Ishikawa (cell line): ENCODE data around the gene TXNDC9.

Source experiments
- CEBPB ChIP-seq: IDR thresholded peaks from 2 replicates; pipeline ENCODE4 v1.6.1; 2012
- EGR1 ChIP-seq: IDR thresholded peaks from 2 replicates; pipeline ENCODE4 v1.6.1; 2012
- EP300 ChIP-seq: IDR thresholded peaks from 2 replicates; pipeline ENCODE4 v1.6.1; 2012; ENCODE audit warnings: borderline replicate concordance
- FOXM1 ChIP-seq: IDR thresholded peaks from 2 replicates; pipeline ENCODE4 v1.6.1; 2012; ENCODE audit warnings: low read depth, borderline replicate concordance
- MAX ChIP-seq: IDR thresholded peaks from 2 replicates; pipeline ENCODE4 v1.6.1; 2012
- NFIC ChIP-seq: IDR thresholded peaks from 2 replicates; pipeline ENCODE4 v1.6.1; 2012
- RAD21 ChIP-seq: IDR thresholded peaks from 2 replicates; pipeline ENCODE4 v1.6.1; 2012; ENCODE audit warnings: low read depth
- REST ChIP-seq: IDR thresholded peaks from 2 replicates; pipeline ENCODE4 v1.6.1; 2012; ENCODE audit warnings: low read depth, mild to moderate bottlenecking
- TAF1 ChIP-seq: IDR thresholded peaks from 2 replicates; pipeline ENCODE4 v1.6.1; 2012; ENCODE audit warnings: low read depth, mild to moderate bottlenecking
- TCF12 ChIP-seq: IDR thresholded peaks from 2 replicates; pipeline ENCODE4 v1.6.1; 2012; ENCODE audit warnings: low read depth
- TEAD4 ChIP-seq: IDR thresholded peaks from 2 replicates; pipeline ENCODE4 v1.6.1; 2012
- YY1 ChIP-seq: IDR thresholded peaks from 2 replicates; pipeline ENCODE4 v1.6.1; 2012; ENCODE audit warnings: low read depth
- ZBTB7A ChIP-seq: IDR thresholded peaks from 2 replicates; pipeline ENCODE4 v1.6.1; 2012; ENCODE audit warnings: low read depth

DNA sequence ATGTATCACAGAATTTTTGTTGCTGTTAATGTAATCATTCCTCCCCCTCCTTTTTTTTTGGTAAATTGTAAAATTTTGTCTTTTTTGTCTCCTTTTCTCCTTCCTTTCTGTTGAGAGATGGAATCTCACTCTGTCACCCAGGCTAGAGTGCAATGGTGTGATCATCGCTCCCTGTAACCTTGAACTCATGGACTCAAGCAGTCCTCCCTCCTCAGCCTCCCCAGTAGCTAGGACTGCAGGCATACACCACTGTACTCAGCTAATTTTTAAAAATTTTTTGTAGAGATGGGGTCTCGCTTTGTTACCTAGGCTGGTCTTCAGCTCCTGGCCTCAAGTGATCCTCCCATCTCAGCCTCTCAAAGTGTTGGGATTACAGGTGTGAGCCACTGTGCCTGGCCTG is 6.4 kb upstream of the TXNDC9 start:
- TF ChIP-seq TCF12 = no peak
- TF ChIP-seq MAX = no peak
- TF ChIP-seq EP300 = no peak
- TF ChIP-seq TEAD4 = no peak
- no peak for TF ChIP-seq NFIC
- TF ChIP-seq REST = no peak
- no peak for TF ChIP-seq TAF1
- no peak for TF ChIP-seq YY1
- no peak for TF ChIP-seq CEBPB
- no peak for TF ChIP-seq RAD21
- TF ChIP-seq EGR1 = no peak
- TF ChIP-seq FOXM1 = no peak
- no peak for TF ChIP-seq ZBTB7A
